GM19239 (cell line): ENCODE measurements around the gene CLCNKB.
A peak's percentile ranks its signal among the peaks of the same experiment; 100 is the strongest.
"Not testable (repeated sequence)": the region's sequence is repeated elsewhere in the genome, so short reads cannot be mapped to it uniquely, and the experiment has no call there.

Experiments used
- DNase-seq: peaks from one replicate; pipeline ENCODE4 v3.0.0; 2011; ENCODE audit warnings: low spot score; ENCODE audit not compliant: insufficient read length
- FAIRE-seq: peaks from 2 replicates; lab custom pipeline; 2011; peaks lifted over from hg19 to GRCh38; lab: Jason Lieb, UNC

The CLCNKB gene

GRCh38 chr1:16043521-16043920 is at the start of gene CLCNKB:
Gene CLCNKB, plus strand, starts transcription at chr1:16043782. Its CDS starts 711 bp downstream, at chr1:16044493.
- FAIRE-seq (no peak), DNase-seq (no peak)

GRCh38 chr1:15994081-15994480 is 49.5 kb upstream of the CLCNKB start:
- DNase-seq (no peak), FAIRE-seq (no peak)

- peak; percentile 83 for FAIRE-seq
- DNase-seq: no peak
Observed at GRCh38 chr1:15994590-15995351, 48.8 kb upstream of the CLCNKB start.

GRCh38 chr1:15997076-15997585 is 46.5 kb upstream of the CLCNKB start:
- no peak for FAIRE-seq
- no peak for DNase-seq

GRCh38 chr1:15997637-15998280 is 45.8 kb upstream of the CLCNKB start:
- FAIRE-seq (no peak), DNase-seq (no peak)

GRCh38 chr1:15998929-15999328 is 44.7 kb upstream of the CLCNKB start:
- no peak for DNase-seq
- no peak for FAIRE-seq

GRCh38 chr1:16001274-16001673 is 42.3 kb upstream of the CLCNKB start:
- FAIRE-seq, DNase-seq: not testable (repeated sequence)

- no peak for DNase-seq
- FAIRE-seq: no peak
Observed at GRCh38 chr1:16005597-16005996, 38.0 kb upstream of the CLCNKB start.

GRCh38 chr1:16006010-16006409 is 37.6 kb upstream of the CLCNKB start:
- DNase-seq: no peak
- FAIRE-seq: no peak

- DNase-seq: no peak
- FAIRE-seq: peak; percentile 69
Observed at GRCh38 chr1:16006552-16007485, 36.8 kb upstream of the CLCNKB start.

GRCh38 chr1:16007671-16008341 is 35.8 kb upstream of the CLCNKB start:
- FAIRE-seq: no peak
- DNase-seq: no peak

GRCh38 chr1:16009030-16009460 is 34.5 kb upstream of the CLCNKB start:
- DNase-seq: peak; percentile 57
- FAIRE-seq: peak; percentile 86

GRCh38 chr1:16009678-16010077 is 33.9 kb upstream of the CLCNKB start:
- DNase-seq: no peak
- FAIRE-seq: no peak

GRCh38 chr1:16010837-16011236 is 32.7 kb upstream of the CLCNKB start:
- DNase-seq (no peak), FAIRE-seq (no peak)

- DNase-seq (no peak), FAIRE-seq (no peak)
Observed at GRCh38 chr1:16011936-16012589, 31.5 kb upstream of the CLCNKB start.

- peak; percentile 60 for FAIRE-seq
- peak; percentile 57 for DNase-seq
Observed at GRCh38 chr1:16012590-16013219, 30.9 kb upstream of the CLCNKB start.

- DNase-seq: no peak
- FAIRE-seq: peak; percentile 23
Observed at GRCh38 chr1:16013220-16013907, 30.2 kb upstream of the CLCNKB start.

GRCh38 chr1:16013908-16014258 is 29.7 kb upstream of the CLCNKB start:
- DNase-seq (no peak), FAIRE-seq (no peak)
